ENCODE data around the gene HBS1L.

DNA sequence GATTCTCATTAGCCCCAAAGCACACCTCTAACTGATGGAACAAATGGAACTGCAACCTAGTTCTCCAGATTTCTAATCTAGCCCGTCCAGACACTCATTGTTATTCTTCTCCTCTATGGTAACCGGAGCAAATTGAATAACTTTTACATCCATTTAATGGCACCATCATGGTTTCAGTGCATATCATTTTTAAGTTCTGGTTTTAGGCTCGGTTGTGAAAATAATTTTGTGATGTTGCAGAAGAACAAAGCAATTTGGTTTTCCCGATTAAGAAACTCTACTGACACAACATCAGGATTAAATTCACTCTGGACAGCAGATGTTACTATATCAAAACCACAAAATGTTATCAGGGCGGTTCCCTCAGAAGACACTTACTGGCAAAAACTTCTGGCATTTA, 42.5 kb upstream of the HBS1L start:
- TF ChIP-seq, protein P1, sequence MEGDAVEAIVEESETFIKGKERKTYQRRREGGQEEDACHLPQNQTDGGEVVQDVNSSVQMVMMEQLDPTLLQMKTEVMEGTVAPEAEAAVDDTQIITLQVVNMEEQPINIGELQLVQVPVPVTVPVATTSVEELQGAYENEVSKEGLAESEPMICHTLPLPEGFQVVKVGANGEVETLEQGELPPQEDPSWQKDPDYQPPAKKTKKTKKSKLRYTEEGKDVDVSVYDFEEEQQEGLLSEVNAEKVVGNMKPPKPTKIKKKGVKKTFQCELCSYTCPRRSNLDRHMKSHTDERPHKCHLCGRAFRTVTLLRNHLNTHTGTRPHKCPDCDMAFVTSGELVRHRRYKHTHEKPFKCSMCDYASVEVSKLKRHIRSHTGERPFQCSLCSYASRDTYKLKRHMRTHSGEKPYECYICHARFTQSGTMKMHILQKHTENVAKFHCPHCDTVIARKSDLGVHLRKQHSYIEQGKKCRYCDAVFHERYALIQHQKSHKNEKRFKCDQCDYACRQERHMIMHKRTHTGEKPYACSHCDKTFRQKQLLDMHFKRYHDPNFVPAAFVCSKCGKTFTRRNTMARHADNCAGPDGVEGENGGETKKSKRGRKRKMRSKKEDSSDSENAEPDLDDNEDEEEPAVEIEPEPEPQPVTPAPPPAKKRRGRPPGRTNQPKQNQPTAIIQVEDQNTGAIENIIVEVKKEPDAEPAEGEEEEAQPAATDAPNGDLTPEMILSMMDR (optimal IDR thresholded peaks at IDR 0.05 in 1 of 3, IDR thresholded peaks at IDR 0.05 in 1 of 3, conservative IDR thresholded peaks at IDR 0.05 in 1 of 3; ENCODE audit: extremely low read depth in 1 of 3, insufficient read depth in 2 of 3, low read length in 3 of 3) = no peak
- TF ChIP-seq EZH2 (IDR thresholded peaks at IDR 0.05; ENCODE audit: low read length) = no peak

Measured in keratinocyte (primary cell).